Aorta (tissue), 5 donors: Measurements from ENCODE around the gene PI4KA. TPM values are rescaled to one million over a fixed set of nuclear protein-coding genes. Genes with fewer than 3 reads are reported as not detected.

Experiments used
- ATAC-seq: fragments of 200-7000 bp; cut with Tn5 transposase; one replicate; pipeline ENCODE4 v1.9.1; 2022; ENCODE audit warnings: moderate library complexity; ENCODE audit not compliant: low FRiP score
- DNase-seq, 2 donors: peaks; one replicate each; pipeline ENCODE4 v3.0.0-alpha.2; 2020
- H3K27ac ChIP-seq, 2 donors: one replicate each; pipeline ENCODE4 v1.5.1; 2013; ENCODE audit warnings: low read length in 2 of 2, mild to moderate bottlenecking in 2 of 2, moderate library complexity in 2 of 2, control low read depth in 1 of 2, inconsistent platforms in 1 of 2, low read depth in 1 of 2
- H3K27me3 ChIP-seq, 2 donors: one replicate each; pipeline ENCODE4 v1.6.1; 2013; ENCODE audit warnings: control low read depth in 1 of 2, low read length in 1 of 2, mild to moderate bottlenecking in 1 of 2, moderate library complexity in 1 of 2; ENCODE audit not compliant: insufficient read depth in 2 of 2, control insufficient read depth in 1 of 2
- H3K36me3 ChIP-seq, 2 donors: one replicate each; pipeline ENCODE4 v1.6.1; 2013; ENCODE audit warnings: control low read depth in 1 of 2, low read length in 1 of 2, mild to moderate bottlenecking in 1 of 2; ENCODE audit not compliant: insufficient read depth in 2 of 2, control insufficient read depth in 1 of 2
- H3K4me1 ChIP-seq, 2 donors: one replicate each; pipeline ENCODE4 v1.6.1; 2013; ENCODE audit warnings: low read length in 2 of 2, control low read depth in 1 of 2, mild to moderate bottlenecking in 1 of 2, moderate library complexity in 1 of 2; ENCODE audit not compliant: insufficient read depth in 2 of 2, control insufficient read depth in 1 of 2
- H3K4me3 ChIP-seq, 2 donors: one replicate each; pipeline ENCODE4 v1.5.1; 2013; ENCODE audit warnings: low read length in 2 of 2, control low read depth in 1 of 2, mild to moderate bottlenecking in 1 of 2
- H3K9me3 ChIP-seq: one replicate; pipeline ENCODE4 v1.6.1; 2013; ENCODE audit warnings: mild to moderate bottlenecking, low read length; ENCODE audit not compliant: control insufficient read depth
- WGBS, 2 donors: extraction: QIAGEN DNeasy Blood & Tissue Kit; methylation state at CpG; one replicate each; pipeline ENCODE4 v1.1.7; 2013; 5-methylcytosine and 5-hydroxymethylcytosine counted together
- intact Hi-C, 2 donors: fragments of 100-400 bp; cut with DNase I; formaldehyde crosslinking; loops; one replicate each; pipeline versions ENCODE4 v1.14.2 to v1.15.0; 2022
- polyA plus RNA-seq, 2 donors: library from polyadenylated mRNA; stranded (reverse); fragments of 200-250 nt; gene quantifications; one replicate each; pipeline ENCODE4 v1.2.3, GENCODE V29; 2013
- total RNA-seq, 2 donors: library from RNA; stranded (reverse); fragmentation: NEBNext Ultra II Directional; extraction: Animal tissue kit (Norgen Biotek cat#: 25700); gene quantifications; one replicate each; pipeline ENCODE4 v1.2.1, GENCODE V29; 2021
- donor health status: healthy with polysubstance abuse.
- donor health status: Bipolar disorder and iron deficiency.
- donor health status: DM: no; HTN: no; CAD: no.
- donor health status: DM: no; HTN: no; CAD: no.
- donor health status: DM: yes; HTN: yes; CAD: no.

Gene PI4KA
- total and polyA plus RNA-seq, 4 donors, result 21.9 to 107 (median 74.8) TPM

GRCh38 chr22:20658433-20659222, 200.0 kb downstream of the PI4KA start:
- H3K27ac ChIP-seq, result no peak overlapping the region
- H3K27me3 ChIP-seq, result no peaks in the 10 kb centered on the region
- ATAC-seq (no peak), DNase-seq (no peak)
- no peak overlapping the region for H3K4me3 ChIP-seq
- H3K4me1 ChIP-seq, result no peaks in the 10 kb centered on the region
- no peaks in the 10 kb centered on the region for H3K36me3 ChIP-seq
- 75 to 82% methylated on average over 11 of the region's 11 CpGs for WGBS, 2 donors
- peaks cover 4% of the 10 kb centered on the region for H3K9me3 ChIP-seq
- intact Hi-C loops, result no loop called here

GRCh38 chr22:20657963-20658362, 200.6 kb downstream of the PI4KA start:
- no peak overlapping the region for H3K27ac ChIP-seq
- H3K27me3 ChIP-seq, result no peaks in the 10 kb centered on the region
- H3K4me1 ChIP-seq, result no peaks in the 10 kb centered on the region
- H3K36me3 ChIP-seq, result no peaks in the 10 kb centered on the region
- DNase-seq (no peak), ATAC-seq (no peak)
- H3K9me3 ChIP-seq, result peaks cover 3% of the 10 kb centered on the region
- intact Hi-C loops, result no loop called here
- 70 to 73% methylated on average over 5 of the region's 5 CpGs for WGBS, 2 donors
- H3K4me3 ChIP-seq, result no peak overlapping the region

Other genes with a start within 250 kb of the PI4KA start
- gene SERPIND1, start 84.7 kb downstream of the PI4KA start, total RNA-seq, result under 1 TPM in 1 of 2 donors, not detected in 1; 0.15 TPM
- gene SERPIND1, start 84.7 kb downstream of the PI4KA start, polyA plus RNA-seq, result under 1 TPM; 0.23 to 0.38 TPM
- gene SNAP29, start 196 bp upstream of the PI4KA start, total RNA-seq, result 10 to 100 TPM; 21.7 to 25.5 TPM
- 10 to 100 TPM; 19.2 to 22.9 TPM for gene SNAP29, start 196 bp upstream of the PI4KA start, polyA plus RNA-seq
- gene CRKL, start 58.6 kb upstream of the PI4KA start, total RNA-seq, result 10 to 100 TPM; 36.2 to 45.9 TPM
- 10 to 100 TPM in 1 of 2 donors, 1 to 10 TPM in 1; 9.5 to 14.4 TPM for gene CRKL, start 58.6 kb upstream of the PI4KA start, polyA plus RNA-seq
- gene AIFM3, start 108.4 kb upstream of the PI4KA start, total RNA-seq, result 1 to 10 TPM; 1.0 to 3.8 TPM
- 1 to 10 TPM; 1.4 to 2.3 TPM for gene AIFM3, start 108.4 kb upstream of the PI4KA start, polyA plus RNA-seq
- 10 to 100 TPM; 59.0 to 81.7 TPM for gene LZTR1, start 123.5 kb upstream of the PI4KA start, total RNA-seq
- gene LZTR1, start 123.5 kb upstream of the PI4KA start, polyA plus RNA-seq, result 10 to 100 TPM; 11.3 to 83.9 TPM
- gene THAP7, start 143.3 kb upstream of the PI4KA start, total RNA-seq, result 10 to 100 TPM; 17.0 to 20.8 TPM
- 10 to 100 TPM; 16.4 to 69.0 TPM for gene THAP7, start 143.3 kb upstream of the PI4KA start, polyA plus RNA-seq
- gene P2RX6, start 156.4 kb upstream of the PI4KA start, total RNA-seq, result under 1 TPM; 0.26 to 0.72 TPM
- gene P2RX6, start 156.4 kb upstream of the PI4KA start, polyA plus RNA-seq, result 1 to 10 TPM in 1 of 2 donors, under 1 TPM in 1; 0.13 to 1.1 TPM
- gene SLC7A4, start 173.8 kb upstream of the PI4KA start, total RNA-seq, result under 1 TPM in 1 of 2 donors, not detected in 1; 0.15 TPM
- gene SLC7A4, start 173.8 kb upstream of the PI4KA start, polyA plus RNA-seq, result not detected
- not detected for gene LRRC74B, start 187.1 kb upstream of the PI4KA start, total RNA-seq
- under 1 TPM in 1 of 2 donors, not detected in 1; 0.05 TPM for gene LRRC74B, start 187.1 kb upstream of the PI4KA start, polyA plus RNA-seq